Thyroid gland (tissue), 4 donors: ENCODE data around the gene ATXN1. TPM values are rescaled to one million over a fixed set of nuclear protein-coding genes. Genes with fewer than 3 reads are reported as not detected.

Source experiments
- DNase-seq, 2 donors: peaks; one replicate each; pipeline ENCODE4 v3.0.0-alpha.2; 2019
- H3K27ac ChIP-seq, 3 donors: fragments of 200-600 bp; sonication (generic); 1 replicate in 2 of 3; 2 replicates in 1 of 3; pipeline ENCODE4 v1.5.1; 2016 to 2019; ENCODE audit warnings: mild to moderate bottlenecking in 1 of 3, moderate library complexity in 1 of 3
- H3K27me3 ChIP-seq: fragments of 200-600 bp; sonication (generic); one replicate; pipeline ENCODE4 v1.5.1; 2019
- H3K36me3 ChIP-seq, 2 donors: fragments of 200-600 bp; sonication (generic); one replicate each; pipeline ENCODE4 v1.5.1; 2016 to 2019
- H3K4me1 ChIP-seq, 2 donors: fragments of 200-600 bp; sonication (generic); one replicate each; pipeline ENCODE4 v1.5.1; 2017 to 2019
- H3K4me3 ChIP-seq, 3 donors: fragments of 200-600 bp; sonication (generic); replicated peaks in 1 of 3; 1 replicate in 2 of 3; 2 replicates in 1 of 3; pipeline ENCODE4 v1.5.1; 2016; ENCODE audit warnings: mild to moderate bottlenecking in 1 of 3
- H3K9me3 ChIP-seq: fragments of 200-600 bp; sonication (generic); one replicate; pipeline ENCODE4 v1.5.1; 2017
- POLR2A ChIP-seq, 2 donors: fragments of 450-650 bp; IDR thresholded peaks; one replicate each; pipeline ENCODE4 v1.6.1; 2017; ENCODE audit warnings: antibody characterized with exemption in 2 of 2, mild to moderate bottlenecking in 2 of 2, moderate library complexity in 1 of 2
- WGBS, 2 donors: methylation state at CpG; one replicate each; pipeline ENCODE4 v1.1.5; 2017; 5-methylcytosine and 5-hydroxymethylcytosine counted together
- intact Hi-C: fragments of 100-400 bp; cut with DNase I; formaldehyde crosslinking; loops from one replicate; pipeline ENCODE4 v1.15.1; 2023
- total RNA-seq, 4 donors: library from RNA; depleted of rRNA; stranded (reverse); fragments of >200 nt; gene quantifications; one replicate each; pipeline ENCODE4 v1.2.3, GENCODE V29; 2016
- TF ChIP-seq, protein P1 (sequence below), 6 experiments: fragments of 200-600 bp in 3 of 6; fragments of 450-650 bp in 3 of 6; sonication (generic) in 3 of 6; IDR thresholded peaks; one replicate each; pipeline ENCODE4 v1.5.1; 2016 to 2019; ENCODE audit warnings: antibody characterized with exemption in 6 of 6, mild to moderate bottlenecking in 2 of 6, inconsistent platforms in 1 of 6, moderate library complexity in 1 of 6

ATXN1 gene
- total RNA-seq, 4 donors from 2014 or later: 62.1 to 88.1 (median 83.0) TPM

DNA sequence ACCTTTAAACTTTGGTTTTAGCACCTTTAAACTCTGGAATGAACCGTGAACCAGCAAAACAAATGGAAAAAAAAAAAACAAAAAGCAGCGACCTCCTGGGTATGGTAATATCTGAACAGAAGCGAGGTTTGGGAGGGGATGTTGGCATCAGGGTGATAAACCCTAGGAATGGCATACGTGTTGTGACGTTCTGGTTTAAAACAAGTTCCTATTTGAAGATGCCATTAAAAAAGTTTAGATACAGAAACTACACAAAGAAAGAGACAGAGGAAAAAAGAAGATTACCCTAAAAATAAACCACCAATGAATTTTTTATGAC, 60.4 kb downstream of the ATXN1 start:
- H3K4me1 ChIP-seq: peaks cover 47 to 61% of the 10 kb centered on the region in 2 donors
- 57 to 75% methylated on average over 5 of the region's 5 CpGs for WGBS, 2 donors
- no peak for TF ChIP-seq POLR2A (IDR thresholded peaks at IDR 0.05)
- TF ChIP-seq, protein P1, sequence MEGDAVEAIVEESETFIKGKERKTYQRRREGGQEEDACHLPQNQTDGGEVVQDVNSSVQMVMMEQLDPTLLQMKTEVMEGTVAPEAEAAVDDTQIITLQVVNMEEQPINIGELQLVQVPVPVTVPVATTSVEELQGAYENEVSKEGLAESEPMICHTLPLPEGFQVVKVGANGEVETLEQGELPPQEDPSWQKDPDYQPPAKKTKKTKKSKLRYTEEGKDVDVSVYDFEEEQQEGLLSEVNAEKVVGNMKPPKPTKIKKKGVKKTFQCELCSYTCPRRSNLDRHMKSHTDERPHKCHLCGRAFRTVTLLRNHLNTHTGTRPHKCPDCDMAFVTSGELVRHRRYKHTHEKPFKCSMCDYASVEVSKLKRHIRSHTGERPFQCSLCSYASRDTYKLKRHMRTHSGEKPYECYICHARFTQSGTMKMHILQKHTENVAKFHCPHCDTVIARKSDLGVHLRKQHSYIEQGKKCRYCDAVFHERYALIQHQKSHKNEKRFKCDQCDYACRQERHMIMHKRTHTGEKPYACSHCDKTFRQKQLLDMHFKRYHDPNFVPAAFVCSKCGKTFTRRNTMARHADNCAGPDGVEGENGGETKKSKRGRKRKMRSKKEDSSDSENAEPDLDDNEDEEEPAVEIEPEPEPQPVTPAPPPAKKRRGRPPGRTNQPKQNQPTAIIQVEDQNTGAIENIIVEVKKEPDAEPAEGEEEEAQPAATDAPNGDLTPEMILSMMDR (IDR thresholded peaks at IDR 0.05): no peak
- no peaks in the 10 kb centered on the region for H3K27me3 ChIP-seq
- H3K4me3 ChIP-seq: no peak overlapping the region
- H3K36me3 ChIP-seq: no peaks in the 10 kb centered on the region
- no peaks in the 10 kb centered on the region for H3K9me3 ChIP-seq
- H3K27ac ChIP-seq: peak overlapping the region in 1 of 3 donors; percentile 47
- intact Hi-C loops: no loop called here
- DNase-seq: no peak

DNA sequence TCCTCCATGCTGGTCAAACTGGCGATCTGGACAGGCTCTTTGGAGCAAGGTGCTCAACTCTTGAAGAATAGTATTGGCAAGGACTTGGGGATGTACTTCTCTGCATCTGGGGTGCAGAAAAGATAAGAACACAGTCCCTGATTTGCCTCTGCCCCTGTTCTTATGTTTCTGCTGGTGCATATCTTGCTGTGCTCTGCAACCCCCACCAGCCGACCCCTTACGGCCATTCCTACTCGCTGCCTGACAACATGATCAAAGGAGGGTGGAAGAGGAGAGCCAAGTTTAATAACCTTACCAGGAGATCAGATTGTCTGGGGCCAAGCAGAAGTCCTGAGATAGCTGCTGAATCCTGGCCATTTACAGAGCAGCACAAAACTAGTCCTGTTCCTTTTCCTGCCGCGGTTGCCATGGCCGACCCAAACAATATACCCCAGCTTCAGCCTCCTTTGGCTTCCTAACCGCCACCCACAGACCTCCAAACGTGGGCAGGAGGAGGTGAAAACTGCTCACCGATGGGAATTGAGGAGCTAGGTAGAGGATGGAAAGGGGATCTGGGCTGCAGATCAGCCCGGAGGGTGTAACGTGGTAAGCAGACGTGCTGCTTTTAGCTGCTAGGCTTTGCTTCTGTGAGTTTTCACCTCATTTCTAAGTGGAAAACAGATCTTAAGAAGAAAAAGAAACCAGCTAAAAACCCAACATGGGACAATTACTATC, 60.9 kb downstream of the ATXN1 start:
- Histone ChIP-seq H3K4me3 (no peak overlapping the region), H3K27me3 (no peaks in the 10 kb centered on the region), H3K27ac (peak overlapping the region in 2 of 3 donors; percentile 40 to 47), H3K9me3 (no peaks in the 10 kb centered on the region), H3K36me3 (no peaks in the 10 kb centered on the region), H3K4me1 (peaks cover 47 to 61% of the 10 kb centered on the region in 2 donors)
- 38 to 48% methylated on average over 13 of the region's 13 CpGs for WGBS, 2 donors
- intact Hi-C loops: no loop called here
- TF ChIP-seq, protein P1 (IDR thresholded peaks at IDR 0.05): no peak
- TF ChIP-seq POLR2A (IDR thresholded peaks at IDR 0.05): no peak
- DNase-seq: no peak

DNA sequence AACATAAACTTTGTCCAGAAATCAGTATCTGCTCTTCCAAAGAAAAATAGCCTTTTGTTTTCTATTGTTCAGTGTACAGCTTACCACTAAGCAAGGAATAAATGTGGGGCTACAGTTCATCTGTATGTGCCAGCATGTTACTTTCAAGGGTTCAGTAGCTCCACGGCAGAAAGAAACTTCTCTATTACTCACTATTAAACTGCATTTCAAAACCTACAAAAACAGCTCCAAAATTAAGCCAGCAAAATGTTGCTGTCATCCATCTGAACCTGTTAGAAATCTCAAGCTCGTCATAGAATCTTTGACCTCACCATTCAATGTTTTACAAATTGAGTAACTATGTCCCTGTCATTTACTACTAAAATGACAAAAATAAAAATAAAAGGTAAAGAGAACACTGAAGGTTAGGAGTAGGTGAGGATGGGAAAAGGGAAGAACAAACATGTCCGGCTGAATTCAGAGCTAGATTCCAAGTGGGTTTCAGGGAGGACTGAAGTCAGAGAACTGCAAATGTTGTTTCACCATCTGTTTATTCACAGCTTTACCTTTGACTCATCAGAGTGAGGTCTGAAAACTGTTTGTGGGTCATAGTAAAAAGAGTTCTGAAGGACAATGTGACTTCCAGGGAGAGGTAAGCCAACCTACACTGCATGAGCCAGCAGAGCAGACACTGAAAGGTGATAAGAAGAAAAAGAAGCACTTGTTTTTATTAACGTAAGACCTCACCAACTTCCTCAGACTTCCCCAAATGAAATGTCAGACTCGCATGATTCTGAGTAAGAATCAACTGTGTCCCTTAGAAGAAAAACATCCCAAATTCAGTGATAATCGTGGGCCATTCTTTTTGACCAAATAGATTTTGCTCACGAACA, 62.0 kb downstream of the ATXN1 start:
- no peak for TF ChIP-seq POLR2A (IDR thresholded peaks at IDR 0.05)
- TF ChIP-seq, protein P1 (IDR thresholded peaks at IDR 0.05): no peak
- no peaks in the 10 kb centered on the region for H3K9me3 ChIP-seq
- WGBS, 2 donors: 59 to 62% methylated on average over 7 of the region's 7 CpGs
- intact Hi-C loops: no loop called here
- no peak for DNase-seq
- H3K4me1 ChIP-seq: peaks cover 41 to 57% of the 10 kb centered on the region in 2 donors
- H3K27ac ChIP-seq: peak overlapping the region in 2 of 3 donors; percentile 27 to 43
- no peaks in the 10 kb centered on the region for H3K36me3 ChIP-seq
- H3K4me3 ChIP-seq: no peak overlapping the region
- no peaks in the 10 kb centered on the region for H3K27me3 ChIP-seq

DNA sequence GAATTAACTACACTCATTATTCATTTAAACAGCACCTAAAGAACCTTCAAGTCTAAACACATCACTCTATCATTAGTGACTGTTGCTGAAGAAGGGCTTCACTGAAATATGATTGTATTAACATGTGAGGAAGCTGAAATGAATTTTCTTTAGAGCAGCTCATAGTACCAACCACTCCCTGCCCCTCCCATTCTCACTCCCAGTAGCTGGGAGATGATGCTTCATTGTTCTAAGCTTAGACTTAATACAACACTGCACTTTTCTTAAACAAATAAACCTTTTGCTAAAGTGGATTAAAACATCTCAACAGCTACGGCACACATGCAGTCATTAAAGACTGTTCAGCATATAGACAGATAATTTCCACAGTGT, 63.1 kb downstream of the ATXN1 start:
- Histone ChIP-seq H3K4me1 (peaks cover 33 to 50% of the 10 kb centered on the region in 2 donors), H3K4me3 (no peak overlapping the region), H3K27me3 (no peaks in the 10 kb centered on the region), H3K9me3 (no peaks in the 10 kb centered on the region), H3K36me3 (no peaks in the 10 kb centered on the region), H3K27ac (peak overlapping the region in 2 of 3 donors; percentile 27 to 64)
- intact Hi-C loops: no loop called here
- DNase-seq: no peak
- 20 to 30% methylated on average over 1 of the region's 1 CpG for WGBS, 2 donors
- TF ChIP-seq, protein P1 (IDR thresholded peaks at IDR 0.05): no peak
- no peak for TF ChIP-seq POLR2A (IDR thresholded peaks at IDR 0.05)
